DMS114 treated with DMSO at 0.1 percent for 48 hours (cell line): ENCODE measurements around the gene PEMT.
"Not testable (repeated sequence)": the region's sequence is repeated elsewhere in the genome, so short reads cannot be mapped to it uniquely, and the experiment has no call there.

Source experiments
- DNase-seq: peaks from one replicate; lab custom pipeline; 2025; ENCODE audit not compliant: unreplicated experiment; lab: John Stamatoyannopoulos, UW

PEMT gene

GRCh38 chr17:17493249-17493985 lies 98.1 kb downstream of the PEMT start:
- DNase-seq: no peak

- DNase-seq: no peak
These were observed 98.9 kb downstream of the PEMT start for GRCh38 chr17:17492571-17492970.

GRCh38 chr17:17492085-17492484 lies 99.4 kb downstream of the PEMT start:
- DNase-seq: no peak

- no peak for DNase-seq
These were observed 99.9 kb downstream of the PEMT start for GRCh38 chr17:17491546-17491988.

- no peak for DNase-seq
These were observed 100.5 kb downstream of the PEMT start for GRCh38 chr17:17491031-17491471.

GRCh38 chr17:17487998-17488397 lies 103.5 kb downstream of the PEMT start:
- DNase-seq: no peak

- not testable (repeated sequence) for DNase-seq
These were observed 105.1 kb downstream of the PEMT start for GRCh38 chr17:17486416-17486815.

- DNase-seq: no peak
These were observed 106.1 kb downstream of the PEMT start for GRCh38 chr17:17485420-17485819.

- DNase-seq: no peak
These were observed 107.0 kb downstream of the PEMT start for GRCh38 chr17:17484451-17484899.

- DNase-seq: no peak
These were observed 109.6 kb downstream of the PEMT start for GRCh38 chr17:17481860-17482259.

GRCh38 chr17:17480593-17481148 lies 110.8 kb downstream of the PEMT start:
- no peak for DNase-seq

GRCh38 chr17:17479209-17479608 lies 112.3 kb downstream of the PEMT start:
- no peak for DNase-seq

GRCh38 chr17:17476865-17477467 lies 114.5 kb downstream of the PEMT start, which contains the start of gene MED9:
Gene MED9 (plus strand): TSS chr17:17477000. CDS start chr17:17477042, 42 bp downstream.
- peak; percentile 41 for DNase-seq

- DNase-seq: no peak
These were observed 117.2 kb downstream of the PEMT start for GRCh38 chr17:17474341-17474740.

GRCh38 chr17:17472333-17472920 lies 119.1 kb downstream of the PEMT start:
- DNase-seq: no peak

GRCh38 chr17:17469996-17470395 lies 121.5 kb downstream of the PEMT start:
- no peak for DNase-seq

- no peak for DNase-seq
These were observed 122.2 kb downstream of the PEMT start for GRCh38 chr17:17469358-17469757.

GRCh38 chr17:17468217-17469010 lies 123.1 kb downstream of the PEMT start:
- DNase-seq: no peak

GRCh38 chr17:17467720-17468119 lies 123.8 kb downstream of the PEMT start:
- DNase-seq: no peak

- DNase-seq: no peak
These were observed 124.5 kb downstream of the PEMT start for GRCh38 chr17:17467016-17467415.

- DNase-seq: no peak
These were observed 125.0 kb downstream of the PEMT start for GRCh38 chr17:17466511-17466910.
